Dermis microvascular lymphatic vessel endothelial cell (primary cell): ENCODE data around the gene KIF7. TPM values are rescaled to one million over a fixed set of nuclear protein-coding genes. Genes with fewer than 3 reads are reported as not detected.

ENCODE experiments used
- DNase-seq, 2 donors: peaks; one replicate each; pipeline versions ENCODE4 v3.0.0 to v3.0.0-alpha.2; 2010; ENCODE audit warnings: low read depth in 2 of 2
- total RNA-seq: library from RNA; depleted of rRNA; stranded (reverse); fragments of >200 nt; gene quantifications from 2 replicates; pipeline ENCODE4 v1.2.1, GENCODE V29; 2014

Gene KIF7
- total RNA-seq, 1 donor from 2014 or later, result 0.64 TPM

DNA sequence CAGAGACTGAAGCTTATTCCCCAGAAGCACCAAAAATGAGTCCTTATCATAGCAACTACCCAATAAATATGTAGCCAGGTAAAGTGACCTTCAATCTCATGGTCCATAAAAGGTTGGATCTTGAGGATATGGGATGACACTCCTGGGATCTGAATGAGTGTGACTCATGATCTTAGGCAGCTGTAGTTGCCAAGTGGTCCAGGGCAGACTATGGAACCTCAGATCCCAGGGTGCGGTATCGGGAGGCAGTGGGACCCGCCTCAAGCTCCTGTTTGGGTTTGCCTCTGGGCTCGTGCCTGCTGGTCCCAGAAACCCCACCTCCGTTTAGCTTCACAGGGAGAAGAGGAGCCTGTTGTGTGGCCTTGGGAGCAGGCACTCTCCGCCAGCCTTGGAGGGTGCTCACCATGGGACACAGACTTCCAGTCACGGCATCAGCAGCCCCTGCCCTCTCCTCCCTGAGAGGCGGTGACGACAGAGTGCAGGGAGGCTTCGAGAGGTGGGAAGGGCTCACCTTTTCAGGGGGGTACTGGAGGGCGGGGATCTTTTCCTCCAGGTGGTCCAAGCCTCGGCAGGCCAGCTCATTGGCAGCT, 15.8 kb upstream of the KIF7 start:
- no peak for DNase-seq

- no peak for DNase-seq
Measured at GRCh38 chr15:89669941-89670340, 14.7 kb upstream of the KIF7 start.

DNA sequence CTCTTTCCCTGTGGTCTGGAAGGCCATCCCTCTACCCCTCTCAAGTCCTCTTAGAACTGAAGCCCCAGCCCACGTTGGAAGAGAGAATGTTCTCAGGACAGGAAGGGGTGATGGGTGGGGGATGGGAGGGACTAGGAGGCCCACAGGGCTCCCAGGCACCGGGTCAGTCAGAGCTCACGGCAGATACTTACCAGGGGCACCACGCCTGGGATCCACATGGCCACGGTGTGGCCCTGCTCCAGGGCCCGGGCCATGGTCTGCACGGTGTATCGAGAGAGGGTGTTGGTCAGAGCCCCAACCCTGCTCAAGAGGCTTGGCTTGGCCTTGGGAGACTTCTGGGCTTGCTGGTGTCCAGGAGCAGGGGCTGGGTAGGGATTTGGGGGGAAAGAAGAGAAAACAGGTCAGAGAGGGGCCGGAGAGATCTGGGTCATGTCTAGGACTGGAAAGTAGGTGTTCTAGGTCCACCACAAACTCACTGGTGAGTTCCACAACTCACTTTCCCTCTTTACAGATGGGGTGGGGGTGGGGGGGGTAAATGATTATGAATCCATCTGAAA, 14.1 kb upstream of the KIF7 start:
- DNase-seq, result no peak

DNA sequence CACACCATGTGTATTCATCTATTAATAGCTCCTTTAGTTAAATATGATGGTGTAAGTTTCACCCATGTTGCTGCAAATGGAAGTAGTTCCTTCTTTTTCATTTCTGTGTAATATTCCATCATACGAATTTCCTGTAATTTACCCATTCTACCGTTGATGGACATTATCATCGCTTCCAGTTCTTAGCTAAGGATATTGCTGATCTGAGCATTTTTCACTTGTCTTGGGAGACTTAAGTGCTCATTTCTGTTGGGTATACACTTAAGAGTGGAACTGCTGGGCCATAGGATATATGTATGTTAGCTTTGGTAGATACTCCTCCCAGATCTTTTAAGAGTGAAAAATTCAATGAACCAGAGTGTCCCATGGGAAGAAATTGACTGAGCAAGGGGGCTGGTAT, 12.9 kb upstream of the KIF7 start:
- no peak for DNase-seq

- no peak for DNase-seq
Measured at GRCh38 chr15:89667706-89667960, 12.4 kb upstream of the KIF7 start.

DNA sequence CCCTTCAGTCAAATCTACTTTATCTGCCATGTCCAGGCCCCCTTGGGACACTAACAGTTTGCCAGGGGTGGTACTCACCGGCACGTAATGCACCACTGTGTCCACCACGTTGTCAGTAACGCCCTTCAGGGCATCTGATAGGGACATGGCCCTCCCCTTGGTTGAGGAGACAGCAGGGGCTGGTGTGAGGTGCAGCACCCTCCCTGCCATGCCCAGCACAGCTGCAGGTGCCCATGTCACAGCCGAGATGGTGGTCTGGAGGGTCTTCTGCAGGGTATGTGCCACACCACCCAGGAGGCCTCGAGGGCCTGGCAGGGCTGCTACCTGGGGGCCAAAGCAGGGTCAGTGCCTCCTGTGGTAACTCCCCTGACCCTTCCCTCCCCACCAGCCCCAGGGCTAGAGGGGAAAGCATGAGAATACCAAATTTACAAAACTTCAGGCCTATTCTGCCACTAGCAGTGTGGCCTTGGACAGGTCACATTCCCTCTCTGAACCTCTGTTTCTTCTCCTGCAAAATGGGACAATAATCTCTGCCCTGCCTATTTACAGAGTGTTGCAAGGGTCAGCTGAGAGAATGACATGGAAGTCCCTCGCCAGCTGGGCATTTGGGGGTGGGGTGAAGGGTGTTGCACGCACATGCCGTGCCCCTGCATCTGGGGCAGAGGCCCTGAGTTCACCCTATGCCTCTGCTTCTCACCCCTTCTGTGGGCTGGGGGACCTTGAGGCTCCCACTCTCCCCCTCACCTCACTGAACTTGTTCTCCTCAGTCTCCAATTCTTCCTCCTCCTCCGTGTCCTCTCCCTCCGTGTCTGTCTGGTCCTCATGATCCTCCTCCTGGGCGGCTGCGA, 11.8 kb upstream of the KIF7 start:
- no peak for DNase-seq

DNA sequence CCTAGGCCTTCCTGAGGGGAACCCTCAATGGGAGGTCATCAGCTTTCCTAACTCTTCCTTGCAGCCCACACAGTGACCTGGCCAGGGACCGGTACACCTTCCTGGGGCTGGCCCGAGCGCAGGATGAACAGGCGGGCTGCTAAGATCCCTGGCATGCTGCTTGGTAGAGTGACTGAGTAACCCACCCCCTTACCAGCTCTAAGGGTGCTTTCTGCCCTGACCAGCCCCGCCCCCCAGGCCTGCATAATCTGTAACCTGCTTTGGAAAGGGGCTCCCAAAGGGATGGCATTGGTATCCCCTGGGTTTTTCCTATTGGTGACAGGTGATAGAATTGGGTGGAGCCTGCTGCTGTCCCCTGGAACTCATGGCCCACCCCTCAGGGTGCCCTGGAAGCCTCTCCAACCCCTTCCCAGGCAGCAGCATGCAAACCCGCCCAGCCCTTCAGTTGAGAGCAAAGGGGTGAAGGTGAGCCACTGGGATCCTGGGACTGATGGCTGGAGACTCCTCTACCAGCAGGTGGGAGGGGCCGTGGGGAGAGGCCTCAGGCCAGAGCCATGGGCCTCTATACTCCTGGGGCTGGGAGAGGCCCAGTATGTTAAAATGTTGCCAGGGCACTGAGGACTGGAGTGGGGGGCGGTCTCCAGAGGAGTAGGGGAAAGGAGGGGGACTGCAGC, 11.1 kb upstream of the KIF7 start:
- no peak for DNase-seq

DNA sequence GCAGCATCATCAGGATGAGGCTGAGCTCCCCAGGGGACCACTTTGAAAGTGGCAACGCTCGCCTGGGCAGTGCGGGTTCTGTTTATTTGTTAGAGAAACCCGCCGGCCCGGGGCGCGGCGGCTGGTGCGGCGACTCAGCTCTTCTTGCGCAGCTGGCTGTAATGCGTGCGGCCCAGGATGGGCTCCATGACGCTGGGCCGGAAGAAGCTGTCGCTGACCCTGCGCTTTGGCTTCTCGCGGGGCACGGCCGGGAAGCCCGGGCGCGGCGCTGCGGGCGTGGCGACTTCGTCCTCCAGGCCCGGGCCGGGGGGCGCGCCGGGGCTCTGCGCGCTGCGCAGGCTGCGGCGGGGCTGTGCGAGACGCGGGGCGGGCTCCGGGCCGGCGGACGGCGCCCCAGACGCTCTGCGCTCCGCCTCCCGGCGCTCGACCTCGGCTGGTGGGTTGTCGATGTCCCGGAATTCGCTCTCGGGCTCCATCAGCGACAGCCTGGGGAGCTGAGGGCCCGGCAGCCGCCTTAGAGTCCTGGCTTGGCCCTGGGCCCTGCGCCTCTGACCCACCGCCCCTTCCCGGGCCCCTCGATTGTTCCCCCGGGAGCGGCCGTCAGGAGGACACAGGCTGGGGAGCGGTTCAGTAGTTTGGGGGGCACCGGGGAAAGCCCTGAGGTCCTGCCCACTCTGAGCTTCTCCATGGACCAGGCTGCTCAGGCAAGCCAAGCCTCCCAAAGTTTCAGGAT, 10.3 kb upstream of the KIF7 start:
- peak in 1 of 2 donors; percentile 55 for DNase-seq

DNA sequence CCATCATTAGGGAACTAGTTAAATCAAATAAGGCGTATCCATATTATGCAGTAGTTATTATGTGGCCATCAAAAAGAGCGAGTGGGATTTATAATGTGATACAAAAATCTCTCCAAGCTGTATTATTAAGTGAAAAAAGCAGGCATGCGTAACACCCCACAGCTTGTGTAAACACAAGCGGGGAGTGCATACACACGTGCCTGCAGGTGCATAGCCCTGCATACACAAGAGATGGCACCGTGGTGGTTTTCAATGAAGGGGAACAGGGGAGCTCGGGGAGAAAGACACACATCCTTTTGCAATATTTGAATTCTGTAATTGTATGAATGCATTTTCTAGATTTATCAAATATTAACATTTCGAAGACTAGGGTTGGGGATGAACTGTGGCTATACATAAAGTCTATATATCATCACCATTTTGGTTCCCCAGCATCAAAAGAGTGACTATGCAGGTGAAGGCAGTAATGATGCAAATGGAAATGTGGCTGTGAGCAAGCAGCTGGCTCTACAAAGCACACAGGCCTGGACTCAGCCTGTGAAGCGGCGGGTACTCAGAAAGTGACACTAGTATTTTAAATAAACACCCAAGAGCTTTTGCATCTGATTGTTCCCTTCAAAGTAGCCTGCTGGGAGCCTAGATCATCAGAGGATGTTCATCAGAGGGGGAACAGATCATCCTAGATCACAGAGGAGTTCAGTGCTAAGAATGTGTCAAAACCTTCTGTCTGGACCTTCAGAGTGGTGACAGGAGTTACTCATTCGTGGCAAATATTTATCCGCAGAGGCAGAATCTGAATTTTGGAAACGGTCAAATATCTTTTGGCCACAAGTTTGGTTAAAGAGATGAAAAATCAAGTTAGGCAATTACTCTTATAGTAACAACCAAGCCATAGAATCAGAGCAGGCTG, 9.4 kb upstream of the KIF7 start:
- DNase-seq, result no peak

DNA sequence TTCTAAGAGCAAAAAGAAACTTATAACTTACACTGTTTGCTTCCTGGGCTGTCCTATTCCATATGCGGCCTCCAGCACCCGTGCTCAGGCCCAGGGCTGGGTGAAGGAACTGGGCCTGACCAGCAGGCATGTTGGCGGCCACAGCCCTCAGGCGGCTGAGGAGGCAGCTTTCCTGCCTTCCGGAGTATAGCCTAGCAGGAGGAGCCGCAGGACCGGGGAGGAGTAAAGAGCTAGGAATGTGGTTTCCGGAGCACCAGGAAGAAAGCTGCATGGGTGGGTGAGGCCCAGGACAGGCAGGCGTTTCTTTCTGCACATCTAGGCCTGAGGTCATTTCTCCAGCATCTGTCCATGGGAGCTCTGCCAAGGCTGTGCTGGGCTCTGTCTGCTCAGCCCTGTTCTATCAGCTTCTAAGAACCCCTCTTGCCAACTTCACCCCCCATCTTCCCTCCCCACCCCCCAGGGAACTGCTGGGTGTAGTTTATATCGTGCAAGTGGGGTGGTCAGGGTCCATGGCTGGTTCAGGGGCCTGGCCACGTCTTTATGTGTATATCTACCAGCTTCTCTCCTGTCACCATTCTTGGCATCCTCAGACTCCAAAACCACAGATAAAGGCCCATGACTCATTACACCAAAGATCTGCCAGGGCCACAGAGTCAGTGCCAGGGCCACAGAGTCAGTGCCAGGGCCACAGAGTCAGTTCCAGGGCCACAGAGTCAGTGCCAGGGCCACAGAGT, 7.8 kb upstream of the KIF7 start:
- peak in 1 of 2 donors; percentile 65 for DNase-seq

GRCh38 chr15:89660556-89660955, 5.3 kb upstream of the KIF7 start:
- no peak for DNase-seq

- no peak for DNase-seq
Measured at GRCh38 chr15:89659295-89659694, 4.0 kb upstream of the KIF7 start.

- DNase-seq, result no peak
Measured at GRCh38 chr15:89657686-89658200, 2.5 kb upstream of the KIF7 start.

DNA sequence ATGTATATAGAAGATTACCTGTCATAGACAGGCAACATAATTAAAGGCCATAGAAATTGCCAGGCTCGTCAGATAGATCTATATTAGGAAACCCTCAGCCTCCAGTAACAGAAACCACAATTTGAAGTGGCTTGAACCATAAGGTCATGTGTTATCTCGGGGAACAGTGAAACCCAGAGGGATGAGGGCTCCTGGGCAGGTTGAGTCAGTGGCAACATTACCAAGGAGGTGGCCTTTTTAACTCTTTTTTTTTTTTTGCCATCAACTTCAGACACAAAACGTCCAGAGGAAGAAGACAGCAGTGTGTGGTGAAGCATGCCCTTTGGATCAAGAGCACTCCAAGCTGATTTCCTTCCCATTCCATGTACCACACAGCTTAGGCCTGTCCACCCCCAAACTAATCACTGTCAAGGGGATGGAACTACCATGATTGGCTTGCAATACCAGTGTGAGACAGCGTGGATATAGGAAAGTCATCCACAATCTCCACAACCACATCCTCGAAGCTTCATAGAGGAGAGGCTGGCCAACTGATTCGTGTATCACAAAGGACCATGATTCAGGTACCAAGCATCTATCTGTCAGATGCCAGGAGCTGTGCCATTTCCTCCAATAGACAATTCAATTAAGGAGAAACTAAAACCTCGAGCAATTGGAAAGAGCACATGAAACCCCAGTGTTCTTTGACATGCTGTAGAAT, 999 bp upstream of the KIF7 start:
- no peak for DNase-seq

- DNase-seq, result no peak
Measured at GRCh38 chr15:89654301-89654761, 936 bp downstream of the KIF7 start.

- DNase-seq, result no peak
Measured at GRCh38 chr15:89653578-89653977, 1.7 kb downstream of the KIF7 start.

DNA sequence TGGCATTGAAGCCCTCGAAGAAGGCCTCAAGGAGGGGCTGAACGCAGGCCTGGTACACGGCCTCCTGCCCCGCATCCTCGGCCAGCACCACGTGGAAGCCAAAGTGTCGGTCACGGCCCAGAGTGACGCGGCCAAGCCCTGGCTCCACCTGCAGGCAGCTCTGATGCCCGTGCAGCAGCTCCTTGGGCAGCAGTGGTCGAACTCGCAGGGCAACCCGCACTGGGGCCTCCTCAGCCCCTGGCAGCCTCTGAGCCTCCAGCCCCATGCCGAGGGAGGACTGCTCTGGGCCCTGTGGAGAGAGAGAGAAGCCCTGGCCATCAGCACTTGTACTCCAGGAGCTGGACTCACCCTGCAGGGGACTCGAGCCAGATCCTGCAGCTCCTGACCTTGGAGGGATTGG, 2.6 kb downstream of the KIF7 start:
- no peak for DNase-seq

- DNase-seq, result no peak
Measured at GRCh38 chr15:89652131-89652530, 3.1 kb downstream of the KIF7 start.

DNA sequence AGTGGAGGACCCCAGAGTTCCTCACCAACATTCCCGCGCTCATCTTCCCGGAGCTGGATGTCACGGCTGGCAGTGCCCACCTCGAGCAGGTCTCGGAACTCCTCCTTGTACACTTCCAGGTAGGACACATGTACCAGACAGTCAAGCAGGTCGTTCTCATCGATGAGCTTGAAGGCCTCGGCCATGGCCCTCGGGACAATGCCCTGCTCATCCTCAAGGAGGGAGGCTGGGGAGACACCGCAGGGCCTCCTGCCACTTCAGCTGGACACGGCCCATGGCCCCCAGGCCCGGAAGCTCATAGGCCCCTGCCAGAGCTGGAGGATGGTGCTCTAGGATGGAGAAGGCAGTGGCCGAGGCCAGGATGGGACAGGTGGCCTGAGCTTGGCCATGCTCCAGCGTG, 5.6 kb downstream of the KIF7 start:
- DNase-seq, result no peak
